Tracheal epithelial cell (primary cell): ENCODE measurements around the gene C3. TPM values are rescaled to one million over a fixed set of nuclear protein-coding genes. Genes with fewer than 3 reads are reported as not detected.

Experiments
- total RNA-seq: library from RNA; depleted of rRNA; stranded (reverse); fragments of >200 nt; gene quantifications from 2 replicates; pipeline ENCODE4 v1.2.1, GENCODE V29; 2014

Gene C3
- total RNA-seq: 5.1 and 32.8 TPM in 2 replicates

DNA sequence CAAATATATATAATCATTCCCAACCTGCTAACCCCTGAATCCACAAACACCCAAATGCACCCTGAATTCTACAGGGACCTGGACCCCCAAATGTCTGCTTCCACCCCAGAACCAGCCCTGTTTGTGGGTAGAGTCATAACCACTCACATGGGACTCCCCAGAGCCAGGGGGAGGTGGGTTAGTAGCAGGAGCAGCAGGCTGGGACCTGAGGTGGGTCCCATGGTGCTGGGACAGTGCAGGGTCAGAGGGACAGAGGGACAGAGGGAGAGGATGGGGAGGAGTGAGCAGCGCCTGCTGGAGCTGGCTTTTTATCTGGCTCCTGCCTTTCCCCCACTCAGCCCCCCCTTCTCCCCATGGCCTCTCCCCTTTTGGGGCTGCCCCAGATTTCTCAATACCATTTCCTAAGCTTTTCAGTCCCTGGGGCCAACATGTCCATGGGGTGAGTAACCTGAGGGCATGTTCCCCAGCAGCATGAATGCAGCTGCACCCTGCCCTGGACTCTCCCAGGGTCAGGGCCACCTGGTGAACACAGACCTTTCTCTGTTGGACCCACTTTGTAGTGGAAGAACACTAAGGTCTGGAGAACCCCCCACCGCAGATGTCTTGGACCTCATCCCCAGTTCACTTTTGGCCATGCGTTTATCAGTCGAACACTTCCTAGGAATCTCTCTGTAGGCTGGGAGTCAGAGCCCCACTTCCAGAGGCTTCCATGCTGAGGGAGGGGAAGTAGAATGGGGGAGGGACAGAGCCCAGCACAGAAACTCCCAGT lies at the start of gene C3:
Gene C3 (minus strand): TSS at position 282 of the 769 bp plus-strand sequence. CDS start 61 bp downstream, at position 221.

GRCh38 chr19:6767357-6768235 lies 47.1 kb upstream of the C3 start, which contains the start of gene SH2D3A:
SH2D3A (minus strand) TSS chr19:6767435; CDS start chr19:6763748, 3,687 bp downstream.

GRCh38 chr19:6739390-6739882 lies 19.0 kb upstream of the C3 start, which contains the start of gene TRIP10:
TRIP10 (plus strand) TSS chr19:6739680; CDS start chr19:6739762, 82 bp downstream.

GRCh38 chr19:6737284-6737872 lies 16.9 kb upstream of the C3 start, which contains the start of gene GPR108:
GPR108 (minus strand) TSS chr19:6737580; CDS start chr19:6737576, 4 bp downstream.

Other genes with a start within 250 kb of the C3 start
- under 0.01 TPM in 1 of 2 replicates, not detected in the other for gene DENND1C, start 238.9 kb downstream of the C3 start, total RNA-seq
- gene TUBB4A, start 218.3 kb downstream of the C3 start, total RNA-seq: 1.9 TPM in 1 of 2 replicates, not detected in the other
- 11.3 and 14.9 TPM in 2 replicates for gene TNFSF9, start 189.6 kb downstream of the C3 start, total RNA-seq
- gene CD70, start 129.5 kb downstream of the C3 start, total RNA-seq: 25.8 TPM in 1 of 2 replicates, not detected in the other
- gene TNFSF14, start 50.5 kb downstream of the C3 start, total RNA-seq: under 0.01 TPM in 1 of 2 replicates, not detected in the other
- 68.4 and 73.7 TPM in 2 replicates for gene GPR108, start 16.9 kb upstream of the C3 start, total RNA-seq
- gene TRIP10, start 19.0 kb upstream of the C3 start, total RNA-seq: 69.4 and 77.4 TPM in 2 replicates
- gene SH2D3A, start 46.8 kb upstream of the C3 start, total RNA-seq: 98.3 and 129 TPM in 2 replicates
- gene VAV1, start 52.1 kb upstream of the C3 start, total RNA-seq: 1.7 and 2.3 TPM in 2 replicates
- gene ADGRE1, start 166.9 kb upstream of the C3 start, total RNA-seq: not detected in 2 replicates